AG10803 (cell line): ENCODE data around the gene IFNLR1.

Experiments used
- DNase-seq: peaks from one replicate; pipeline ENCODE4 v3.0.0; 2010; ENCODE audit warnings: low read depth
- H3K4me3 ChIP-seq: 2 replicates; pipeline ENCODE4 v1.5.1; 2011; ENCODE audit warnings: mild to moderate bottlenecking, low read length, control low read depth
- TF ChIP-seq, protein P1 (sequence below): conservative IDR thresholded peaks from 2 replicates; pipeline ENCODE4 v1.5.1; 2011; ENCODE audit warnings: mild to moderate bottlenecking, low read length, control low read depth, inconsistent platforms

IFNLR1 gene

GRCh38 chr1:24224761-24225160, 37.7 kb upstream of the IFNLR1 start:
- DNase-seq = no peak
- no peak overlapping the region for H3K4me3 ChIP-seq
- TF ChIP-seq, protein P1, sequence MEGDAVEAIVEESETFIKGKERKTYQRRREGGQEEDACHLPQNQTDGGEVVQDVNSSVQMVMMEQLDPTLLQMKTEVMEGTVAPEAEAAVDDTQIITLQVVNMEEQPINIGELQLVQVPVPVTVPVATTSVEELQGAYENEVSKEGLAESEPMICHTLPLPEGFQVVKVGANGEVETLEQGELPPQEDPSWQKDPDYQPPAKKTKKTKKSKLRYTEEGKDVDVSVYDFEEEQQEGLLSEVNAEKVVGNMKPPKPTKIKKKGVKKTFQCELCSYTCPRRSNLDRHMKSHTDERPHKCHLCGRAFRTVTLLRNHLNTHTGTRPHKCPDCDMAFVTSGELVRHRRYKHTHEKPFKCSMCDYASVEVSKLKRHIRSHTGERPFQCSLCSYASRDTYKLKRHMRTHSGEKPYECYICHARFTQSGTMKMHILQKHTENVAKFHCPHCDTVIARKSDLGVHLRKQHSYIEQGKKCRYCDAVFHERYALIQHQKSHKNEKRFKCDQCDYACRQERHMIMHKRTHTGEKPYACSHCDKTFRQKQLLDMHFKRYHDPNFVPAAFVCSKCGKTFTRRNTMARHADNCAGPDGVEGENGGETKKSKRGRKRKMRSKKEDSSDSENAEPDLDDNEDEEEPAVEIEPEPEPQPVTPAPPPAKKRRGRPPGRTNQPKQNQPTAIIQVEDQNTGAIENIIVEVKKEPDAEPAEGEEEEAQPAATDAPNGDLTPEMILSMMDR = no peak

DNA sequence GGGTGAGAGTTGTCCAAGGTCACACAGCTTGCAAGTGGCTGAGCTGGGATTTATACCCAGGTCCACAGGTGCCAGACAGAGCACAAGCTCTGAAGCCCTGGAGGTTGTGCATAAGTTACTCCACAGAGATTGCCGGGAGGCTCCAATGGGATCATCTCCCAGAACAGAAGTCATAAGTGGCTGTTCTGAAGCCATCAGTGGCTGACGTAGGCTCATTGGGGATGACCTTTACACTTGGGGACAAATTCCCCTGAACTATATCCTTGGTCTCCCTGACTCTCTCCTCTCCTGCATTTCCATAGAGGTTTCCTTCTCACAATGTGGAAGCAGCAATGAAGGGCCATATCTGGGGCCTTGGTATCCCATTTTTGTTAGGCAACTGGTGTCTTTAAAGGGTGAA, 37.0 kb upstream of the IFNLR1 start:
- no peak for DNase-seq
- no peak overlapping the region for H3K4me3 ChIP-seq
- TF ChIP-seq, protein P1 = no peak

GRCh38 chr1:24222793-24223192, 35.7 kb upstream of the IFNLR1 start:
- TF ChIP-seq, protein P1 = no peak
- no peak for DNase-seq
- no peak overlapping the region for H3K4me3 ChIP-seq

DNA sequence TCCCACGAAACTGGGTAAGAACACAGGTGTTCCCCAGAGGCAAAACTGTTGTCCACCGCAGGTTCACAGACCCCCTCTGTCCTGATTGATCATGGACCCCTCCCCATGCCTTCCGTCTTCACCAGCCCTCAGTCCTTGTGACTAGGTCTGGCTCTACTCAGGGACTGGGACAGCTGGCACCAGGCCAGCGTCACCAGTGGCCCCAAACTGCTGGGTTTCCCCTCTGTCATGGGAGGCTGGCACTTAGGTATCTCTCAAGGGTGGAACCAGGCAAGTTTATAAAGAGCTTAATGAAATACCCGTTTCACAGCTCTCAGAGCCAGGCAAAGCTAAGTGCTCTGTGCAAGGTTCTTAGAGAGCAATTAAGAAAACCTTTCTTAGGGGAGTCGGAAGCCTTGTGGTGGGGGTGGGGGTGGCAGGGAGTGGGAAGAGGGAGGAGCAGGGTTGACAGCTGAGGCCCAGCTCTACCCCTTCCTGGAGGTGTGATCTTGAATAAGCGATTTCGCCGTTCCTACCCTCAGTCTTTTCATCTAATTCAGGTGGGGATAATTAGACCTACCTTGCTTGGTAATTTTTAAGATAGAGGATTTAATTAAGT, 35.0 kb upstream of the IFNLR1 start:
- DNase-seq = no peak
- TF ChIP-seq, protein P1 = no peak
- no peak overlapping the region for H3K4me3 ChIP-seq

DNA sequence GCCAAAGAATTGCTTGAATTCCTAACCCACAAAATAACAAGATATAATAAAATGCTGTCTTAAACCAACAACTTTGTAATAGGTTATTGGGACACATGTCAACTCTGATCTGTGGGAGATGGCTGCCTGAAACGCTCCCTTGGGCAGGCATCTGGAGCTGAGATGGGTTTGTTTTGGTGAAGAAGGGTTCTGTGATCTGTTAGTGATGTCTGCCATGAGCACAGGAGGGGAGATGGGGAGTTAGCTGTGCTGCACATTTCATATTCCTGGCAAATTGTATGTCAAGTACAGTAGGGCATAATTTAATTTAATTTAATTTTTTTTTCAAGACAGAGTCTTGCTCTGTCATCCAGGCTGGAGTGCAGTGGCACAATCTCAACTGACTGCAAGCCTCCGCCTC, 34.2 kb upstream of the IFNLR1 start:
- TF ChIP-seq, protein P1 = no peak
- DNase-seq = no peak
- H3K4me3 ChIP-seq = no peak overlapping the region

DNA sequence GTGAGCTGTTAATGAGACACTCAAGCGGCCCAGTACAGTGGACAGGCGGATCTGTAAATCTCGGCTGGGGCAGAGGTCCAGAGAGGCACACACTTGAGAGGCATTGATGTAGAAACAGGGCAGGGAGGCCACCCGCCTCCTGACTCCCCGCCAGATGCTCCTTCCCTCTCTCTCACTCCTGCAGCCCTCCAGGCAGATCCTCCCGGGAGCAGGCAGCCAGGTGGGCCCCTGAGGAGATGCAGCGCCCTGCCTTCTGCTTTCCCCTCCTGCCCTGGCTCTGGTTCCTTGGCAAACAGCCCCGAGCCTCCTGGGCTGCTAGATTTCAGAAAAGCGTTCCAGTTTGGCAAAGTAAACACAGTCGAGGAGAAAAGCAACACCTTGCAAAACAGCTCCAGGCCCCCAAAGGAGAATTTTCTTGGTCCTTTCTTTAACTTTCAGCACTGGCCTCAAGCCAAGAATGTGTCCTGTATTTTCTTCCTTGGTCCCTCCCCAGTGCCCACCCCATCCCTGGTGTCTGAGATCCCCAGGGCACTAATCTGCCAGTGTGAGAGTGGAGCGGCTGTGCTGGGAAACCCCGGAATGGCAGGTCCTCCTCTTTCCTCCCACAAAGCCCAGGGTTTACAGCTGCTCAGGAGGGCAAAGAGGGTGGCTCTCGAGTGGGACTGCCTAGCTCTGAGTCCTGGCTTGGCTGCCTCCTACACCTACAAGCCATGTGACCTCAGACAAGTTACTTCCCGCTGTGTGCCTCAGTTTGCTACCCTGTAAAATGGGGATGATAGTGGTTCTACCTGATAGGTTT, 29.4 kb upstream of the IFNLR1 start:
- H3K4me3 ChIP-seq = no peak overlapping the region
- TF ChIP-seq, protein P1 = no peak
- DNase-seq = no peak
